ENCODE results near the gene OR6S1. TPM values are rescaled to one million over a fixed set of nuclear protein-coding genes. Genes with fewer than 3 reads are reported as not detected.

Gene OR6S1
- total and polyA plus RNA-seq, 2 of the 8 experiments (the other 6 are each of a cell fraction or from before 2014, with no cell fraction given): not detected

- Histone ChIP-seq H2BK20ac (ENCODE audit: low read length) (no peak overlapping the region), H3K4ac (replicated peaks; ENCODE audit: insufficient read length, low read depth, low read length) (no peak overlapping the region), H3K27ac (ENCODE audit: low read depth, low read length) (no peak overlapping the region), H3K9ac (replicated peaks in 1 of 4; ENCODE audit: extremely low read depth in 1 of 4, low read depth in 3 of 4, low read length in 3 of 4) (no peak overlapping the region), H3K23me2 (ENCODE audit: low read depth, low read length) (no peaks in the 10 kb centered on the region), H3K18ac (ENCODE audit: extremely low read depth, low read length) (no peak overlapping the region), H3K4me3 (ENCODE audit: extremely low read depth in 1 of 4, insufficient read depth in 2 of 4, low read depth in 3 of 4, low read length in 4 of 4) (no peak overlapping the region), H3K36me3 (ENCODE audit: control insufficient read depth in 2 of 4, insufficient read depth in 4 of 4, low read length in 3 of 4) (no peaks in the 10 kb centered on the region), H3K4me2 (ENCODE audit: insufficient read depth in 1 of 2, low read depth in 2 of 2, low read length in 2 of 2) (no peak overlapping the region), H3K23ac (ENCODE audit: insufficient read length) (no peak overlapping the region), H2BK12ac (ENCODE audit: low read depth, low read length) (no peak overlapping the region), H2BK5ac (ENCODE audit: low read depth, low read length) (no peak overlapping the region), H3K79me1 (ENCODE audit: low read depth, low read length) (no peaks in the 10 kb centered on the region), H3K9me3 (ENCODE audit: insufficient read depth in 2 of 2, low read depth in 1 of 2, low read length in 1 of 2) (no peaks in the 10 kb centered on the region), H2AK5ac (ENCODE audit: low read depth, low read length) (no peak overlapping the region), H4K20me1 (replicated peaks in 1 of 2; ENCODE audit: control insufficient read depth in 1 of 2, insufficient read depth in 2 of 2, low read length in 2 of 2) (no peaks in the 10 kb centered on the region), H3K4me1 (replicated peaks in 1 of 4; ENCODE audit: control insufficient read depth in 3 of 4, insufficient read depth in 4 of 4, low read length in 3 of 4) (no peaks in the 10 kb centered on the region), H2BK120ac (replicated peaks; ENCODE audit: low read depth, low read length) (no peak overlapping the region), H3K56ac (replicated peaks; ENCODE audit: insufficient read length, low read depth, low read length) (no peak overlapping the region), H4K8ac (ENCODE audit: extremely low read depth, insufficient read depth, low read length) (no peak overlapping the region), H4K5ac (ENCODE audit: insufficient read length, low read depth, low read length) (no peak overlapping the region), H2BK15ac (ENCODE audit: low read length) (no peak overlapping the region), H3K14ac (ENCODE audit: insufficient read length) (no peak overlapping the region), H4K91ac (replicated peaks; ENCODE audit: insufficient read length, low read length) (no peak overlapping the region), H3K79me2 (ENCODE audit: control insufficient read depth in 1 of 2, insufficient read depth in 2 of 2, low read length in 2 of 2) (no peaks in the 10 kb centered on the region), H2AFZ (ENCODE audit: low read length) (no peak overlapping the region), H3K27me3 (replicated peaks in 1 of 4; ENCODE audit: control insufficient read depth in 3 of 4, extremely low read depth in 1 of 4, insufficient read depth in 3 of 4, low read length in 3 of 4) (no peaks in the 10 kb centered on the region)
- FAIRE-seq: peak; percentile 86
- 47% methylated on average over 9 of the region's 9 CpGs; no CpG with 5 or more reads in 1 of the 2 experiments for WGBS, 2 experiments (ENCODE audit: extremely low coverage in 1 of 2, insufficient coverage in 1 of 2, insufficient read length in 1 of 2, insufficient replicate concordance in 2 of 2, low coverage in 1 of 2, low lambda C conversion rate in 2 of 2, missing lambda C conversion rate in 1 of 2)
- DNase-seq (ENCODE audit: low read depth in 1 of 2, low spot score in 2 of 2): peak in 1 of 2 experiments; percentile 61
- ChIA-PET CTCF (ENCODE audit: partially characterized antibody) (interaction anchor here (0.8 to 5.0 kb wide), 28 partner anchors 10 to 403 kb away, joined by 3 to 59 read pairs (median 4); partner anchors contain the start of gene SLC39A2), POLR2A (ENCODE audit: partially characterized antibody) (no interaction called here)
- TF ChIP-seq FOSL1 (IDR thresholded peaks at IDR 0.05; ENCODE audit: insufficient read depth, low read depth, low read length): no peak
- no peak for TF ChIP-seq TCF12 (IDR thresholded peaks at IDR 0.05; ENCODE audit: low read depth, low read length)
- no peak for TF ChIP-seq NRF1 (IDR thresholded peaks at IDR 0.05; ENCODE audit: low read depth, low read length)
- TF ChIP-seq JUND (IDR thresholded peaks at IDR 0.05; ENCODE audit: low read length): no peak
- TF ChIP-seq RAD21 (IDR thresholded peaks at IDR 0.05 in 1 of 2, conservative IDR thresholded peaks at IDR 0.05 in 1 of 2; ENCODE audit: low read depth in 2 of 2, low read length in 2 of 2): peak; percentile 89 to 92
Measured at GRCh38 chr14:20690848-20691640, 49.6 kb upstream of the OR6S1 start.
